Activated CD8-positive, alpha-beta T cell treated with anti-CD3 and anti-CD28 coated beads, Interleukin-2, amount 10 ng/mL, durations not matched to agents 7 days and 5 days (primary cell): ENCODE data around the gene KPNB1. TPM values are rescaled to one million over a fixed set of nuclear protein-coding genes. Genes with fewer than 3 reads are reported as not detected.
"Not testable (repeated sequence)": the region's sequence is repeated elsewhere in the genome, so short reads cannot be mapped to it uniquely, and the experiment has no call there.

Source experiments
- ATAC-seq: fragments of 150-1000 bp; cut with Tn5 transposase; one replicate; pipeline ENCODE4 v1.10.0; 2021; ENCODE audit warnings: moderate library complexity
- CTCF ChIA-PET: fragments of 350-600 bp; sonication (Branson Sonifier 250); formaldehyde crosslinking; loops from one replicate; lab custom pipeline; 2021; ENCODE audit warnings: antibody characterized with exemption; lab: Charles Lee
- POLR2A ChIA-PET: fragments of 350-600 bp; sonication (Branson Sonifier 250); formaldehyde crosslinking; loops from one replicate; lab custom pipeline; 2021; ENCODE audit warnings: antibody characterized with exemption; lab: Charles Lee
- DNase-seq: peaks from one replicate; pipeline ENCODE4 v3.0.0-alpha.2; 2020
- H3K27ac Mint-ChIP-seq: one replicate; pipeline ENCODE4 v1.8.0; 2021; ENCODE audit warnings: mild to moderate bottlenecking, mixed read lengths
- H3K27me3 Mint-ChIP-seq: one replicate; pipeline ENCODE4 v1.8.0; 2021; ENCODE audit warnings: low read depth, mixed read lengths
- H3K36me3 Mint-ChIP-seq: one replicate; pipeline ENCODE4 v1.8.0; 2021; ENCODE audit warnings: low read depth, mixed read lengths
- H3K4me1 Mint-ChIP-seq: one replicate; pipeline ENCODE4 v1.8.0; 2021; ENCODE audit warnings: low read depth, mixed read lengths
- H3K4me3 Mint-ChIP-seq: one replicate; pipeline ENCODE4 v1.8.0; 2021; ENCODE audit warnings: mild to moderate bottlenecking, mixed read lengths
- H3K9me3 Mint-ChIP-seq: one replicate; pipeline ENCODE4 v1.8.0; 2022; ENCODE audit warnings: mixed read lengths; ENCODE audit not compliant: insufficient read depth
- total RNA-seq, 2 experiments: library from RNA; stranded (reverse); gene quantifications; one replicate each; pipeline ENCODE4 v1.2.3, GENCODE V29; 2021

Gene KPNB1
- total RNA-seq, 2 experiments from 2014 or later = 413 to 427 TPM

DNA sequence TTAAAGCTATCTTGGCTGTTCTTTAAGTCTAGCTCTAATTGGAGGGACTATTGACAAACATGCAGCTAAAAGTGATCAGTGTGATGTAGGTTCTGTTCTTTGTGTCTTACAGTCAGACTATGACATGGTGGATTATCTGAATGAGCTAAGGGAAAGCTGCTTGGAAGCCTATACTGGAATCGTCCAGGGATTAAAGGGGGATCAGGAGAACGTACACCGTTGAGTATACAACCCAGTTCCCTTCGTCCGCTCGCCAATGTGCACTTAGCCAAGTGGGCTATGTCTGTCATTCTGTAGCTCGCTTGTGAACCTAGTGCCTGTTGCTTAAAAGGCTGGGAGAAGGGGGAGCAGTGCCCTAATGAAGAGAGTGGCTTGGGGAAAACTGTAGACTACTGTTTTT, 28.5 kb downstream of the KPNB1 start:
- H3K27me3 Mint-ChIP-seq = no peaks in the 10 kb centered on the region
- DNase-seq = no peak
- H3K9me3 Mint-ChIP-seq = no peaks in the 10 kb centered on the region
- ChIA-PET CTCF (interaction anchor here (0.6 to 3.7 kb wide), 6 partner anchors 14 to 124 kb away, joined by 3 to 26 read pairs (median 6); partner anchors contain the start of gene KPNB1), POLR2A (interaction anchor here (1.2 to 2.0 kb wide), 5 partner anchors 10 to 29 kb away, joined by 3 to 5 read pairs (median 3); partner anchors contain the start of gene KPNB1)
- H3K4me1 Mint-ChIP-seq = peaks cover 20% of the 10 kb centered on the region
- no peak overlapping the region for H3K27ac Mint-ChIP-seq
- peaks cover 85% of the 10 kb centered on the region for H3K36me3 Mint-ChIP-seq
- H3K4me3 Mint-ChIP-seq = no peak overlapping the region
- no peak for ATAC-seq

DNA sequence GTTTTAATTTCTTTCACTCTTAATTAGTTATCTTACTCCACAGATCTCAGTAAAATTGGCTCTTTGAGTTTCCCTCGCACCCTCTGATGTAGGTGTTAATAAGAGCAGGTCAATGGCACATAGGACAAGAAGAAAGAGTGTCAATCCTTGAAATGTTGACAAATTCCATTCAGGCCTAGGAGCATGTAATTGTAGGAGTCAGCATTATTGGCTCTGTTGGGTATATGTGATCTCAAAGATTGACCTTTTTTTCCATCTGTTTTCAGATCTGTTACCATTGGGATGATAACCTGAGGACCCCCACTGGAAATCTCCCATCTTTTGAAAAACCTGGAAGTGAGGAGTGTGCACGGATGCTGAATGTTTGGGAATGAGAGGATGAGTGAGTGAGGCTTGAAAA, 32.4 kb downstream of the KPNB1 start:
- Mint-ChIP-seq H3K36me3 (peaks cover 84% of the 10 kb centered on the region), H3K4me3 (no peak overlapping the region)
- POLR2A ChIA-PET = no interaction called here

DNA sequence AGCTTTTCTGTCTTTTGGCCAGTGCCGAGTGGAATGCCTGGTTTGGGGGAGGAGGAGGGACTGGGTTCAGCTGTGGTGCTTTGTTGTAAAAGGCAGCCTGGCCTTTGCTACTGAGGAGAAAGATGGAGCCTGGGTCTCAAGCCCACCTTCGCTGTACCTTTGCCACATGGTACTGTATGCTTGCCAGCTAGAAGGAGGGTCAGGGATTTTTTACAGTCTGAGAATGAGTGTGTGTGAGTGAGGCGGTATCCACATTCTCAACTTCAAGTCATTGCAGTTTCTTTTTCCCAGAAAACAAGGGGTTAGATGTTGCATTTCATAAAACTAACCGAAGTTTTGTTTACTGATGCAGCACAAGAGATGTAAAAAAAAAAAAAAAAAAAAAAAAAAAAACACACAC, 33.0 kb downstream of the KPNB1 start:
- CTCF ChIA-PET = interaction anchor here (1.1 kb wide), 1 partner anchor 18 kb away, joined by 4 read pairs; no protein-coding TSS in a partner anchor
- ATAC-seq, POLR2A ChIA-PET, H3K9me3 Mint-ChIP-seq, H3K27ac Mint-ChIP-seq, H3K27me3 Mint-ChIP-seq, H3K4me1 Mint-ChIP-seq, DNase-seq, H3K4me3 Mint-ChIP-seq: not testable (repeated sequence)
- peaks cover 80% of the 10 kb centered on the region for H3K36me3 Mint-ChIP-seq

More for the DNA sequence above, 32.4 kb downstream of the KPNB1 start:
- no peak for DNase-seq
- no peaks in the 10 kb centered on the region for H3K9me3 Mint-ChIP-seq
- H3K4me1 Mint-ChIP-seq = peaks cover 5% of the 10 kb centered on the region
- no peak for ATAC-seq
- CTCF ChIA-PET = interaction anchor here (1.1 kb wide), 1 partner anchor 18 kb away, joined by 4 read pairs; no protein-coding TSS in a partner anchor
- H3K27ac Mint-ChIP-seq = no peak overlapping the region
- H3K27me3 Mint-ChIP-seq = no peaks in the 10 kb centered on the region

DNA sequence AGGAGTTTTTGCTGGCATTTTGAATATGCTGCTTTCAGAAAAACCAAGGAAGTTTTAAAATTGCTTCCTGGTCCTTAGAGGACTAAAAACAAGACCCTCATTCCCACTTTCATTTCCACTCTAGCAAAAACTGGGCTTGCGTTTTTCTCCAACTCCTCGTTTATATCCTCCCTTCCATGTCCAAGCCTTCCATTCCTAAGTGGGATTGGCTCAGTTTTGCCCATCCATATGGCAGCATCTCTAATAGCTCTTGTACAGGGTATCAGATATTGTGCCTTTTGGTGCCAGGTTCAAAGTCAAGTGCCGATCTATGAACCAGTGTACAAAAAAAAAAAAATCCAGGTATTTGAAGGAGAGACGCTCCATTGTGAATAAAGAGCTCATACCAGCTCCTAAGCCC, 34.3 kb downstream of the KPNB1 start:
- no peak for ATAC-seq
- no peak overlapping the region for H3K4me3 Mint-ChIP-seq

DNA sequence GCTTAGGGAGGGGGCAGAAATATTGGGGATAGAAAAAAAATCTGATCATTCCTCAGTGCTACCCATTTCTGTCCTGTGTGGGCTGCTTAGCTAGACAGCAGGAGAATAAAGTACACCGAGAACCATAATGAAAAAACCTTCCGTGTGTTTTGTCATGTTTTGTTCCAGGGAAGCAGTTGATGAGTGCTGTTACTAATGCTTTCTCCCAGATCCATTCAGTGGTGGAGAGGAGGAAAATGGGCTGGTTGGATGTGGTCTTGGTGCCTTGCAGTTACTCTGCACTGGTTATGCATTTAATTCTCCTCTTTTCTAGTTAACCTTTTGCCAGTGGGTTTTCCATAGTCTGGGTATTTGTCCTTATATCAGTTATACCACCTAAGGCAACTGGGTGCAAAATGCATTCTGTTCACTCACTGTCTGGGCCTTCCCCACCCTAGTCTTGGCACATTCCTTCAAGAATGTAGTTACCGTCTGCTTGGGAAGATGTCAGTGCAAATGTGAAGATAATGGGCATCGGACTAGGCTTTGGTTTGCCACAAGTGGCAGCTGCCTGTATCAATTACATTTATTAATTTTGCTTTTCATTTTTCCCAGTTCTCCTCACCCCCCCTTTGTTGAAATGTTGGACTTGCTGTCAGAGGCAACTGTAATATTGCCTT, 34.9 kb downstream of the KPNB1 start:
- ChIA-PET CTCF (interaction anchor here (1.0 to 2.7 kb wide), 2 partner anchors 8 to 20 kb away, joined by 3 to 9 read pairs; no protein-coding TSS in a partner anchor), POLR2A (interaction anchor here (0.6 to 1.2 kb wide), 3 partner anchors 10 to 67 kb away, joined by 3 to 4 read pairs (median 4); no protein-coding TSS in a partner anchor)
- Mint-ChIP-seq H3K27me3 (no peaks in the 10 kb centered on the region), H3K4me3 (no peak overlapping the region), H3K9me3 (no peaks in the 10 kb centered on the region), H3K36me3 (peaks cover 66% of the 10 kb centered on the region), H3K4me1 (peaks cover 5% of the 10 kb centered on the region), H3K27ac (no peak overlapping the region)
- DNase-seq (no peak), ATAC-seq (no peak)

More for the DNA sequence above, 34.3 kb downstream of the KPNB1 start:
- Mint-ChIP-seq H3K9me3 (no peaks in the 10 kb centered on the region), H3K27ac (no peak overlapping the region), H3K4me1 (peaks cover 5% of the 10 kb centered on the region), H3K27me3 (no peaks in the 10 kb centered on the region), H3K36me3 (peaks cover 69% of the 10 kb centered on the region)
- ChIA-PET POLR2A (interaction anchor here (0.6 to 1.2 kb wide), 3 partner anchors 11 to 66 kb away, joined by 3 to 4 read pairs (median 4); no protein-coding TSS in a partner anchor), CTCF (interaction anchor here (0.8 to 2.7 kb wide), 3 partner anchors 9 to 20 kb away, joined by 3 to 9 read pairs (median 3); no protein-coding TSS in a partner anchor)
- DNase-seq = no peak

DNA sequence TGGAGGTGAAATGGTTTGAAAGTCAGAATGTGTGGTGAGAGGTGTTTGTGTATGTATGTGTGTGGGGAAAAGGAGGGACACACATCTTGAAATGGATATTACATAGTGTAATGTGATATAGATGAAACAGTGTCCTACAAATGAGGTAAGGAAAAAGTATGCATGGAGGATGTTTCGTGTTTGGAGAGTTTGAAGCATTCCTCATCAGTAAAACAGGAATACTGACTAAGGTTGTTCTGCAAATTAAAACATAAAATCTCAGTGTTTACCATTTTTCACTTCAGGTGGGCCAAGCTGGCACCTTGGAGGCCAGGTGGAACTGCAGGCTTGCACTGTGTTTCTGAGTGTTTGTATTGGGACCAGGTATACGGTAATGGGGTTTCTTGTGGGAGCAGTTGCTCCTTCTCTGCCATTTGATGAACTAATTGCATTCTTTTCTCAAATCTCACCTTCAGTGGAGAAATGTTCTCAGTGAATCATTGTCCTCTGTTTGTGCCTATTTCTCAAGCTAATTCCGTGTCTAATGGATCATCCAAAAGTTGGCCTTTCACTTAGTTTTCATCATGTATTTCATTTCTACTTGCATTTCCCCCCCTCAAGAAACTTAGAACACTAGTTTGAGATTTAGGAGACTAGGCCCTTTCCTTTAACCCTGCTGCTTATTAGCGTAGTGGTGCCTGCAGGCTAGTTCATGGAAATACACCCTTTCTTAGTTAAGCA, 36.0 kb downstream of the KPNB1 start:
- ATAC-seq (no peak), DNase-seq (no peak)
- Mint-ChIP-seq H3K27me3 (no peaks in the 10 kb centered on the region), H3K27ac (peak overlapping the region; percentile 52), H3K36me3 (peaks cover 56% of the 10 kb centered on the region), H3K4me3 (no peak overlapping the region), H3K4me1 (peaks cover 8% of the 10 kb centered on the region), H3K9me3 (no peaks in the 10 kb centered on the region)
- POLR2A ChIA-PET = no interaction called here
- CTCF ChIA-PET = interaction anchor here (2.7 to 2.8 kb wide), 2 partner anchors 21 kb away, joined by 9 to 12 read pairs; no protein-coding TSS in a partner anchor

DNA sequence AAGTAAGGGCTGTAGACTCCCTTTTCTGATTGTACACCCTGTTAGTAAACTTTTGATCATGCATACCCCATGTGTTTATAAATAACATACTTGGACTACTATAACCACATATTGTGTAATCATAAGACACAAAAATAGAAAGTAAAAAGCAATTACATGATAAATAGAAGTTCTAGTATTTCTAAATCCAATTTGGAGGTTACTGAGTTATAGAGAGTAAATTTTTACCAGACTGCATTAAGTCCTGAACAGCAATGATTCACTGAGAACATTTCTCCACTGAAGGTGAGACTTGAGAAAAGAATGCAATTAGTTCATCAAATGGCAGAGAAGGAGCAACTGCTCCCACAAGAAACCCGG, 36.5 kb downstream of the KPNB1 start:
- Mint-ChIP-seq H3K9me3 (no peaks in the 10 kb centered on the region), H3K4me1 (peaks cover 8% of the 10 kb centered on the region), H3K4me3 (no peak overlapping the region), H3K27ac (no peak overlapping the region), H3K36me3 (peaks cover 54% of the 10 kb centered on the region), H3K27me3 (no peaks in the 10 kb centered on the region)
- ATAC-seq (no peak), DNase-seq (no peak)
- ChIA-PET CTCF (interaction anchor here (2.1 to 2.8 kb wide), 2 partner anchors 13 to 22 kb away, joined by 12 read pairs; no protein-coding TSS in a partner anchor), POLR2A (interaction anchor here (1.2 kb wide), 1 partner anchor 12 kb away, joined by 6 read pairs; no protein-coding TSS in a partner anchor)

DNA sequence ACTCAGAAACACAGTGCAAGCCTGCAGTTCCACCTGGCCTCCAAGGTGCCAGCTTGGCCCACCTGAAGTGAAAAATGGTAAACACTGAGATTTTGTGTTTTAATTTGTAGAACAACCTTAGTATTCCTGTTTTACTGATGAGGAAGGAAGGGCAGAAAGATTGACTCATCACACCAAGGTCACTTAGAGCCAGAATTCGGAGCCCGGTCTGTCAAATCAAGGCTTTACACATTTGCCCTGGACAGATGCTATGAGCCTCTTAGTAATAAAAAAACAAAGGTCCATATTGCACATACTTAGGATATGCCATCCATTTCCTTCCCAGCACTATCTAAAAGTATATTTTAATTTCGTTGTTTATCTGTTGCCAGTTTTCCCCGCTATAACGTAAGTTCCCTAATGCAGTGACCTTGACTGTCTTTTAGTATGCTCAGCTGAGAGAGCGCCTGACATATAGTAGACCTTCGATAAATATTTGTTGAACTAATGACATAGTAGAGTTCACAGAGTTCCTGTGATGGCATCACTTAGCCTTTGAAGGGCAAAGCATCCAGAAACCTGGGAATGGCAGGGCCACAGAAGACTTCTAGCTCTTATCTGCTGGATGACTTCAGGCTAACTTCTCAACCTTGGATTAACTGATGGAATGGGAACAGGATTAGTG, 37.1 kb downstream of the KPNB1 start:
- CTCF ChIA-PET = interaction anchor here (1.4 to 2.8 kb wide), 4 partner anchors 11 to 22 kb away, joined by 5 to 12 read pairs (median 10); no protein-coding TSS in a partner anchor
- Mint-ChIP-seq H3K4me3 (no peak overlapping the region), H3K27ac (no peak overlapping the region), H3K9me3 (no peaks in the 10 kb centered on the region), H3K4me1 (peaks cover 8% of the 10 kb centered on the region), H3K36me3 (peaks cover 52% of the 10 kb centered on the region), H3K27me3 (no peaks in the 10 kb centered on the region)
- DNase-seq = no peak
- no peak for ATAC-seq
- POLR2A ChIA-PET = interaction anchor here (1.2 kb wide), 2 partner anchors 13 to 46 kb away, joined by 4 to 6 read pairs; partner anchors contain the start of gene TBX21

DNA sequence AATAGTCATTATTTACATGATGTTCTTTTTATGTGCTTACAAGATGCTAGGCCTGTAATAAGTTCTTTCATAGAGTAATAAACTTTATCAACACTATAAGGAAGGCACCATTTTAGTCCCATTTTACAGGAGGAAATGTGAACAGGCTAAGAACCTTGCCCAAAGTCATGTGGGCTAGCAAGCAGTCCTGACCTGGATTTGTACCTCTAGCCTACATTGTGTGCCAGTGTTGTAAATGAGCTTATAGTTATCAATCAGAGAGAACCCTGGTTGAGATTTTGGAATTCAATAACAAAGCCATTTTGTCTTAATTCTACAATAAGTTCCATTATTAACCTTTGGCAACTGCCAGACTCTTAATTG, 37.6 kb downstream of the KPNB1 start:
- no peaks in the 10 kb centered on the region for H3K9me3 Mint-ChIP-seq
- ATAC-seq = no peak
- H3K27ac Mint-ChIP-seq = no peak overlapping the region

DNA sequence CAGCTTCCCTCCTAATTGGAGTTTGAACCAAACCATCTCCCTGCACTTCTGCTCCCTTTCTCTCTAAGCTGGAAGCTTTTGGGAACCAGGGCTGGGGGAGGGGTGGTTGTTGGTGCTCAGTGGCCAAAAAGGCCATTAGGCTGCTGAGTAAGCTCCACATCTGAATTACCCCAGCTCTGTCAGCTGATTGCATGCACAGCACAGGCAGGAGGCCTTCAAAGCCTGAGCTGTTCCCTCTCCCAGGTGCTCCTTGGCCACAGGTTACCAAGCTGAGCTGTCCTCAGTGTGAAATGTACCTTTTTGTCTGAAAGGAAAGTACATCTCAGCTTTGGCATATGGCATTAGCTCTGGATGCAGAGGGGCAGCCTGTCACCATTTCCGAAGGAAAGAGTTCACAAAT, 38.0 kb downstream of the KPNB1 start:
- Mint-ChIP-seq H3K27ac (no peak overlapping the region), H3K36me3 (peaks cover 42% of the 10 kb centered on the region), H3K4me3 (no peak overlapping the region), H3K27me3 (no peaks in the 10 kb centered on the region), H3K4me1 (peaks cover 12% of the 10 kb centered on the region), H3K9me3 (no peaks in the 10 kb centered on the region)
- CTCF ChIA-PET = interaction anchor here (0.9 to 2.8 kb wide), 6 partner anchors 10 to 54 kb away, joined by 3 to 12 read pairs (median 6); no protein-coding TSS in a partner anchor
- no peak for DNase-seq
- ATAC-seq = no peak
- POLR2A ChIA-PET = interaction anchor here (0.8 to 1.2 kb wide), 7 partner anchors 9 to 45 kb away, joined by 3 to 6 read pairs (median 4); partner anchors contain the start of gene TBX21

More for the DNA sequence above, 37.6 kb downstream of the KPNB1 start:
- no peak overlapping the region for H3K4me3 Mint-ChIP-seq
- DNase-seq = no peak
- ChIA-PET POLR2A (interaction anchor here (0.8 to 1.2 kb wide), 6 partner anchors 8 to 46 kb away, joined by 3 to 6 read pairs (median 4); partner anchors contain the start of gene TBX21), CTCF (interaction anchor here (0.9 to 2.8 kb wide), 5 partner anchors 11 to 31 kb away, joined by 3 to 12 read pairs (median 7); no protein-coding TSS in a partner anchor)
- H3K4me1 Mint-ChIP-seq = peaks cover 9% of the 10 kb centered on the region
- H3K36me3 Mint-ChIP-seq = peaks cover 47% of the 10 kb centered on the region
- H3K27me3 Mint-ChIP-seq = no peaks in the 10 kb centered on the region

DNA sequence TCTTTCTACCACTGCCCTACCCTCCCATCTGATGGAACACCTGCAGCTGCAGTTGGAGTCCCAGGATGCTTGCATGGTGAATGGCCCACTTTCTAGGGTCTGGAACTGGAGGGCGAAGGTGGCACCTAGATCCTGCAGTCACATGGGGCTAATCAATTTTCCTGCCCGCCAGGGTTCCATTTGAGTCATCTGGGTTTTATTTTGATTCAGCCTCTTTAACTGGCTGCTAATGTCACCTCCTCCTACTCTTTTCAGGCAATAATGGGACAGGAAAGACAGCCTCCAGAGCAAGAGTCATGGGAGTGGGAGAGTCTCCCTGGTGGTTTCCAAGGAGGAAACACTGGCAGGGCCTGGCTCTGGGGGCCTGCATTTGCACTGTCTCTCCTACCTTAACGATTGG, 40.4 kb downstream of the KPNB1 start:
- Mint-ChIP-seq H3K4me1 (peaks cover 24% of the 10 kb centered on the region), H3K27ac (no peak overlapping the region), H3K36me3 (peaks cover 19% of the 10 kb centered on the region), H3K4me3 (no peak overlapping the region), H3K27me3 (no peaks in the 10 kb centered on the region), H3K9me3 (no peaks in the 10 kb centered on the region)
- ChIA-PET CTCF (no interaction called here), POLR2A (no interaction called here)
- no peak for ATAC-seq
- DNase-seq = no peak
